GM18907 (cell line): Measurements from ENCODE around the gene PTPN14.
A peak's percentile ranks its signal among the peaks of the same experiment; 100 is the strongest.

Experiments
- ATAC-seq: cut with Tn5 transposase; IDR thresholded peaks from one replicate; pipeline ENCODE4 v1.9.1; 2021; ENCODE audit warnings: mild to moderate bottlenecking, moderate library complexity; ENCODE audit not compliant: unreplicated experiment

Gene PTPN14

DNA sequence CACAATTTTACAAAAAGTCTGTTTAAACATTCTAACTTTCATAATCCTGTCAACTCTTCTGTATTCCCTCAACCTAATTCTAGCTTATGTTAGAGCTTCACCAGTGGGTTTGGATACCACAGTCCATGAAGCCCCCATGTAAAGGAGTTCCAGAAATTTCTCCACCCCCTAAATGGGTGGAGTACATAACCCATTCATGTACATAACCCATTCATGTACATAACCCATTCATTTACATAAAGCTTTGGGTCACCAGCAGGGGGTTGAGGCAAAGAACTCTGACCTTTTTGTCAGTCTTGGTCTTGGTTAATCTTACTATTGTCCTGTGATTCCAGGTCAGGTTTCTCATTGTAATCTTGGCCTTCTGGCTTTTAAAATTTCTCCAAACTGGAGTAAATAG lies 208.9 kb downstream of the PTPN14 start:
- no peak for ATAC-seq

DNA sequence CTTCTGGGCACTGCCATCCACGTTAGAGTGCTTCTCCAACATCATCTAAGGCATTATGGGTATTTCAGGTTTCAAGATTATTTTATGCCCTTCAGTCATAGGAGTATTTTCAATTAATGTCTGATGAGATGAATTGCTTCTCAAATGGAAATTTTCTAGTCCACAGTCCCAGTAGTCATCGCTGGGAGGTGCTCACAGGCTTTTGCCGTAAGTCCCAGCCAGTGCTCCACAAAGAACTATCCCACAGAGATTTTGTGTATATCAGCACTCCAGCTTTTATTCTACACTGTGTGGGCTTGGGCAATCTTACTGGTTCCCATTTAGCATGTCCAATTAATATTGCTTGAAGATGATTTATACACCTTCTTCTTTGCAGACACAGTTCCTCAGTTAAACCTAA lies 209.5 kb downstream of the PTPN14 start:
- no peak for ATAC-seq

DNA sequence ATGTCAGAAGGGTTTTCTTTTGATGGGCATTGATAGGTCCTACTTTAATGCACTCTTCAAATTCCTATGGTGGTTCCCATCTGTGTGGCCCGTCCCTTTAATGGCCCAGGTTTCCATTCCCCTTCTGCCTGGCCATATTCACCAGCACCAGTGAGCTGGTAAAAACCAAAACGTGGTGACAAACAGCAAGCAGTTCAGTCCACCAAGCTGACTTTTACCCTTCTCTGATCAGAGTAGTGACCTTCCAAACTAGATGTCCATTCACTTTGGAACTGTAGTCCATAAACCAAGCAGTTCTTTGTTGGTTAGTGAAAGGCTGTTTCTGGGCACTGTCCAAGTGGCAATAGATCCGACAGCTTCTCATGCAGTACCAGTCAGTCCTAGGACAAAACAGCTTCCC lies 209.9 kb downstream of the PTPN14 start:
- ATAC-seq, result no peak

DNA sequence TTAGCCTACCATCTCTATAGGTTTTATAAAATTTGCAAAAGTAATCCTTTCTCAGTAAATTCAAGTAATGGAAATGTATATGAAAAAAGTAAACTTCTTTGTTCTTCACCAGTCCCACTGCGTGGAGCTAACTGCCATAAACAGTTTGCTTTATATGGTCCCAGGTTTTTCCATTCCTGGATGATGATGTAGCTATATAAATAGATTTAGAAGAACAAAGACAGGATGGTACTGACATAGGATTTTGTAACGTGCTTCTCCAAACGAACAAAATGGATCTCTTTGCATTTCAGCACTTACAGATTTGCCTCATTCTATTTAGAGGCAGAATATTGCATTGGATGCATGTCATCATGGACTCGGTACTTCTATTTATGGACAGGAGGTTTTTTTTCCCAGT lies 213.2 kb downstream of the PTPN14 start:
- ATAC-seq, result no peak

DNA sequence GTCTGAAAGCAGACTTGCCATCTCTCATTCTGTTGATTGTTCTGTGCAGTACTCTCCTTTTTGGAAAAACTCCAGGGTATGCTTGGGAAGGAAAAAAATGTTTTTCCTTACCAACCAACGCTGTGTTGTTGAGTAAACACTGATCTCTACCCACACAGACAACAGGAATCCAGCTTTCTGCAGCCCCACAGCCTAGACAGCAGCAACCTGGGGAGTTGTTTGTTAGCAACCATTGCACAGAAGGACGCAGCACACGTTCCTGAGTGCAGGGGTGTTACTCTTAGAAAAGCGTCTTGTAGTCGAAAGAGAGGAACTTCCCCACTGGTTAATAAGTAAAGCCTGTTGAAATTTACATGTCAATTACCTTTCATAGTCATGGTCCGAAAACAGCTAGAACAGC lies 213.9 kb downstream of the PTPN14 start:
- no peak for ATAC-seq

DNA sequence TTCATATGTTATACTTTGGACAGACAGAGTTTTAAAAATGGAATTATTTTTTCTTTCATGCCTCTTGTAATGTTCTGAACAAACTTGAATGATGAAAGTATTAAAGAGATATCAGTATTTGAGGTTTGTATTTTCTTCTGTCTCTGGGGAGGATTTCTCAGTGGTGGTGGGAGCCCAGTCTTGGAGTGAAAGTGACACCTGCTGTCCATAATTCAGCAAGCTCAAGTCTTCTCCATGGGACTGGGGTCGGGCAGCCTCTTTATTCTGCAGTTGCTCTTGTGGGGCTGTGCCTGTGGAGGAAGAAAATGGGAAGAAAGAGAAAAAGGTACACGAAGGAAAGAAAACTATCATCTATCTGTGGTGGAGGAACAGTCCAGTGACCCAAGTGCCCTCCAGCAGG lies 214.4 kb downstream of the PTPN14 start:
- no peak for ATAC-seq

DNA sequence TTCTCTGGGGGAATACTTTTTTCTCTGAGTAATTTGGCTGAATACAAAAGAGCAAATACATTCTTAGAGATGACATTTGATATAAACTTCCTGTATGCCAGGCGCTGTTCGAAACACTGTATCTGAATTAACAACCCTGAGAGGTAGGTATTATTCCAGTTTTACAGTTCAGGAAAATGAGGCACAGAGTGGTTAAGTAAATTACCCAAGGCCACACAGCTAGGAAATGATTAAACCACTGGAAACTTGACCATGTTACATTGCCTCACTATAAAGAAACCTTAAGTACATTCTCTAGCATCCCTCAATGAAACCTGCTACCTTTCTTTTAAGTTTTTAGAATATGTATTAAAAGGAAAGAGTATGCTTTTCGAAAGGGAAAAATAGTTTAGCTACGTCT lies 215.8 kb downstream of the PTPN14 start:
- no peak for ATAC-seq

DNA sequence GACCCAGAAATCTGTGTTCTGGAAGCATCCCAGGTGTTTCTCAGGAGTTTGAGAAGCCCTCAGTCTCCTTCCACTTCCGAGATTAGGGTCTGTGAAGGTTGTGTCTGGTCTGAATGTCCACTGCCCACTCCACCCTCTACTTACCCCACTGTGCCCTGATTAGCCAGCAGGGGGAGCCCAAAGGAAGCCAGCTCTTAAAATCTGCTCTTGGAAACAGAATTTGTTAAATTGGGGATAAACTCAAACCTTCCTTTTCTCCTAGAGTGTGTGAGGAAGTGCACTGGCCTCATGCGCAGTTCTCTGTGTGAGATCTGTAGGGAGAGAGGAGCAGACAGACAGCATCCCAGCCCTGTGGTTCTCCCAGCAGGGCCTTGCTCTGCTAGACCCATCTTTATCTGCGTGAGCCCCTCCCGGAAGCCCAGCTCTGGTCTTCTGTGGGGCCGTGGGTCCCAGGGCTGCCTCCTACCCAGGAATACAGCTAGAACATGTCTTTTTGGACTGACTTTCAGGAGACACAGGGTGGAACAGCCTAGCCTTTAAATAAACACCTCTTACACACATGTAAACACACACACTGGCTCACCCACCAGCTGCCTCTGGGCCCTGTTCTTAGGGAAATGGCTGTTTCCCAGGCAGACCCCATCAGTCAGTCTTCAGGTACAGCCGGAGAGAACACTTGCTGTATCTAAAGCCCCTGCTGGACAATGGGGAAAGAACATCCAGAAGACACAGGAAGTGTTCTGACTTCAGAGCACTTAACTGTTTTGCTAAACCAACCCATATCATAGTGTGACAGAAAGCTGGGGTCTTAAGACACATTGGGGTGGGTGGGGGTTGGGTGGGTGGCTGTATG lies 218.2 kb downstream of the PTPN14 start:
- no peak for ATAC-seq

DNA sequence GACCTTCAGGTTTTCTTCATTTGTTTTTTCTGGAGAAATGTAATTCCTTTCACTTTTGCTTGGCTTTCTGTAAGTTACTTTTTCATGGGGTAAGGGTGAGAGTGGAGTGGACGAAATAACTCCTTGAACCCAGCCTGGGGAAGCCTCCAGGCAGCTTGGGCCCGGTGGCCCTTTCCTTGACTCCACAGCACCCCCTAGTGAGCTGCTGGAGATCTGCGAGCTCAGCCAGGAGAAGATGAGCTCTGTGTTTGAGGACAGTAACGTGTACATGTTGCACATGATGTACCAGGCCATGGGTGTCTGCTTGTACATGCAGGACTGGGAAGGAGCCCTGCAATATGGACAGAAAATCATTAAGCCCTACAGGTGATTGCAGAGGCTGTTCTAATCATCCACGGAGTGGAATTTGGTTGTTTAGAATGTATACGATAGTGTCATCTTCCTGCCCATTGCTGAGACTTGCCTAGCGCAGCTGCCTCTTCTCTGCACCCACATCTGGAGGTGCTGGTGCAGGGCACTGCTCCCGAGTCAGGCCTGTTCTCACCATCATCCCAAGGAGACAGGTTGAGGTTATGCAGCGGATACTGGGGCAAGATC lies 219.5 kb downstream of the PTPN14 start:
- peak; percentile 46 for ATAC-seq

DNA sequence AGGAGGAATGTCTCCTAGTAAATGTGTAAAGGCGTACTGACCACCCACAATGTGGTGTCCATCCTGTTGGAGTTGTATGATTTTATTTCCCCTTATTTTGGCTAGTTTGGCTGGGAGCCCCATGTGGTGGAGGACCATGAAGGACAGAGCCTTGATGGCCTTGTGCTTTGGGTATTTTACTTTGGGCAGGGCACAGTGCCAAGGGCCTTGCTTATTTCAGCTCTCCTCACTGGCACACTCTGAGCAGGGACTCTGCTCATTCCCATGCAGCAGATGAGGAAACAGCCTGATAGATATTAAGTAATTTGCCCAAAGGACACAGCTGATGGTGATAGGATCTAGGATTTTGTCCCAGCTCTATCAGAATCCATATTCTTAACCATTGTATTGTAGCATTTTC lies 220.2 kb downstream of the PTPN14 start:
- ATAC-seq, result no peak

DNA sequence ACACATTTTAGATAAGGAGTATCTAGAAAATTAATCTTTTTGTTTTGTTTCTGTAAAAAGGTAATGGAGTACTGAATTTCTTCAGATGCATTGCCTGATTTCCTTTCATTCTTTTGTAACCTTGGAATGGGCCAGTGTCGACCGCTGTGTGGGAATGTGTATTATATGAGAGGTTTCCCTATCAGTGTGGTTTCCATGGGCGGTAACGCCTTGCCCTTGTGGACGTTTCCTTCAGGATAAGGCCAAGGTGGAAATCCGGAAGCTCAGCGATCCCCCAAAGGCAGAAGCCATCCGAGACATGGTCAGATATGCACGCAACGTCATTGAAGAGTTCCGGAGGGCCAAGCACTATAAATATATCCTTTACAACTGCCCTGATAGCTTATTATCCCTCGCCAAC lies 220.7 kb downstream of the PTPN14 start:
- ATAC-seq, result no peak

DNA sequence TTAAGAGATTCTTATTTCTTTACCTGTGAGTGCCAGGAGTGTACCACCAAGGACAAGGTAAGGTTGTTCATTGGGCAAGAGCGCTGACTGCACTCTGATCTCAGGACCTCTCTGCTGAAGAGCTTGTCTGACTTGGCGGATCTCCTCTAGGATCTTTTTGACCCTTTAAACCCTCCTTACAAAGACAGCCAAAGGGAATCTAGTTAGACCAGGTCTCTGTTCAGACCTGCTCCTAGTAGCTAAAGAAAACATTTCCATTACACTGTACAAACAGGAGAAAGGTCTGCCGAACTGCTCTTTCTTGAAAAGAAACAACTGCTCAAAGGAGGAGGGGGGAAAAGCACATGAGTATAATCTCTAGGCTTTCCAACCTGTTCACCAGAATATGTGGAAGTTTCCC lies 221.2 kb downstream of the PTPN14 start:
- no peak for ATAC-seq

DNA sequence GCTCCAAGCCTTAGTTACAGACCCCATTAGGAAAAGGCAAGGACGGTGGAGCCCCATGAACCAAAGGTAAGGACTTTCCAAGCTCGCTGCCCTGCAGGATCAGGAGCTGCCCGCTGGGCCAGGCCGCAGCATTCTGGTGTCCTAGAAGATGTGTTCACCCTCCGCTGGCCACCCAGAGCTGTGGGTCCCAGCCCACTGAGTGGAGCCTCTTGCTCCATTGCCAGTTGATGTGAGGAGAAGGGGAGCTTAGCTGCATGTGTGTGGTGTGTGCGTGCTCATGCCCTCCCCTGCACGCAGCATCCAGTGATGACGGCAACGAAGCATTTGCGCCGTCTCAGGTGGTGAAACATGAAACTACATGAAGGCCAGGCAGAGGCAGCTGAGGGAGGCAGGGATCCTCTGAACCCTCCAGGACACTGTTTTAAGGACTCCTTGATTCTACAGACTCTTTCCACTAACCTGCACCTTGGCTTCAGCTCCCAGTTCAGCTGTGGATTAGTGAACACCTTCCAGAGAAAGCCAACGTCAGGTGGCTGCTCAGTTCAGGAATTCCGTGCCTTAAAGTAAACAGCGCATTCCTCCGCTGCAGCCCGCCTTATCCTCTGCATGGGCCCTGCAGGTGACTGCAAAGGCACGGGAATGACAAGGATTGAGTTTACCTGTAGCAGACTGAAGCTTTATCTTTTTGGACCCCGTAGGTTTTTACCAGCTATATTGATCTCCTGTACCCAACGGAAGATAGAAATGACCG lies 221.8 kb downstream of the PTPN14 start:
- ATAC-seq, result no peak

DNA sequence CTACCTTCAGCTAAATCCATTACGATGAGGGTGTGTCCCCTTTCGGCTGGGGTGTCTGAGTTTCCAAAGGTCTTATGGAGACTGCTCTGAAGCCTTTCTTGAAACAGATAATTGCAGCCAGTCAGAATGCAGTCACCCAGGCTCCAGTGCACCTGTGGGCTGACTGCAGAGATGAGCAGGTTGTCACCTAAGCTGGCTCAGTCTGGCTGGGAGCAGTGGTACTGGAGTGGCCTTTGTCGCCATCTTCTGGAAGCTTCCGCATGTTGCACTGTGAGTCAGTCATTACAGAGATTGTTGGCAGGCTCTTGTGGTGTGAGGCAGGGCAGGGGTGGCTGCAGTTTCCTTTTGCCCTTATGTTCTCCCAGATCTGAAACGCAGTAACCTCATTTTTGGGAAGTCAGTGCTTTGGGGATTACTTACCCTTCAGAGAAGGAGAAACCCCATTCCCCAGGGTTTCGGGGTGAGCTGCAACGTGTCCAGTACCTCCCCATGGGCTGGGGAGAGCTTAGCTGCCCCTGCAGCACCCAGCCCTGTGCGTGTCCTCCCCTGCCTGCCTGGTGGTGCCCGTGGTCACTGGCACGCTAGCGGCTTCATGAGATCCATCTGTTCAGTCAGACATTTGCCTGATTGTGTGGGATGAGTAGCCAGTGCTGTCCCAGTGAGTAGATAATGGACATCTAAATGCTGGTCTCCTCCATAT lies 222.5 kb downstream of the PTPN14 start:
- ATAC-seq, result peak; percentile 91

DNA sequence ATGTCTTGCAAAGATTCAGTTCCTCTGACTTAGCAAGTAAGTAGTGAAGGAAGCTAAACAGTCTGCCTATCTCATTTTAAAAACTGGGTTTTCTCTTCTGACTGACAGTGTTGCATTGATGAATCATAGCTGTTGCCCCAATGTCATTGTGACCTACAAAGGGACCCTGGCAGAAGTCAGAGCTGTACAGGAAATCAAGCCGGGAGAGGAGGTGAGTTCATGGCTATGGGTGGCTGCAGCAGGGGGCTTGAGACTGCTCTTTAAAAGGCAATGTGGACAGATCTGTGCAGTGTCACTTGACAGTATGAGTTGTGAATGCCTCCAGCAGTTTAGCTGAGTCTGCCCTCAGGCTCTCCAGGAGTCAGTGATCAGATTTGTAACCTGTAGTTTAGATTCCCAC lies 223.9 kb downstream of the PTPN14 start:
- ATAC-seq, result no peak

DNA sequence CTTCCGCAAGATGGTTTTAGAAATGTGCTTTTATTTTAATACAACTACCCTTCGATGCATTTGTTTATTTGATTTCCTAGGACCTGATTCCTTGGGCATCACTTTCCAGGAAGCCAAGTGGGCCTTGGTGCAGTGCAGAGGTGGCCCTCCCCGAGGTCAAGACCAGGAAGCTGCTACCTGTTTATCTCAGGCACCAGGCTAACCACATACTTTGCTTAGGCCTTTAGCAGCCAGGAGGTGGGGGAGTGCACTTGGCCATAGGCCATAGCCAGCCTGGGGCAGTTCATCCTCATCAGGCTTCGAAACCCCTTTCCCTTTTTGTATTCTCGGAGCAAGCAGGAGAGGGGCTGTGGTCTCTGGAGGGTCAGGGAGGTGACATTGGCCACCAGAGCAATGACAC lies 225.0 kb downstream of the PTPN14 start:
- ATAC-seq, result peak; percentile 55

DNA sequence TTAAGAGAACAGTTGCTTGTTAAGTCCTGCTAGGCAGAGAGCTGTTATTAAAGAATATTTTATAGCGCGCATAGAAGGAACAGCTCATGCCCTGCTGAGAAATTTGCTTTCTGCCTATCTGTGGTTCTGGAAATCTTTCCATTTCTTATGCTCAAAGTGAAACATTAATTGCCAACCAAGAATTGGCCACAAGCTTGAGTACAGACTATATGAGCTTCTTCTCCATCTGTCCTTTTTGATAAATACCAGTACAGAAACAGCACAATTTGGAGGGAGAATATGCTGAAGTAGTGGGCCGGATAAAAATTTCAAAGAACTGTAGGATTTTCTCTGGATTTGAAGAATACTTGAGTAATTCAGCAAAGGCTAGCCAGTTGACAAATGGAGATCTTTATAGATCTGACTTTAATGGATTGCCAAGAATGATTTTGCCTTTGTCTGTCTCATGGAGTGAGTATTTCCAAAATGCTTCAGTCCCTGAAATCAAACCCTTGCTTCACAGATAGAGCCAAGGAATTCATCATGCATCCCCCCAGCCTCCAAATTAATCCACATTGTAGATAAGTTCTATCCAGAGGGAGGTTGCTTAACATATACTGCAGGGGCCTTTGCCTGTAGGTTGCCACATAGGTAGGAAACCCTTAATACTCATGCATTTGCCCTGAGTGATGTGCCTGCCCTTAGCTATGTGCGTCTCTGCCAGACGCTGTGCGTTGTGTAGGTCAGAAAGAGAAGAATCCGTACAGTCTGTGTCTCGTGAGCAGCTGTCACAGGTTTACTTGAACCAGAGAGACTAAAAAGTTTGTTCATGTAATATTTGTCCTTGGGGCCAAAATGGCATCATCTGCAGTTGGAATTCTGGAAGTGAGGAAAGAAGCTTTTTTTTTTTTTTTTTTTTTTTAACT lies 226.3 kb downstream of the PTPN14 start:
- ATAC-seq, result no peak

DNA sequence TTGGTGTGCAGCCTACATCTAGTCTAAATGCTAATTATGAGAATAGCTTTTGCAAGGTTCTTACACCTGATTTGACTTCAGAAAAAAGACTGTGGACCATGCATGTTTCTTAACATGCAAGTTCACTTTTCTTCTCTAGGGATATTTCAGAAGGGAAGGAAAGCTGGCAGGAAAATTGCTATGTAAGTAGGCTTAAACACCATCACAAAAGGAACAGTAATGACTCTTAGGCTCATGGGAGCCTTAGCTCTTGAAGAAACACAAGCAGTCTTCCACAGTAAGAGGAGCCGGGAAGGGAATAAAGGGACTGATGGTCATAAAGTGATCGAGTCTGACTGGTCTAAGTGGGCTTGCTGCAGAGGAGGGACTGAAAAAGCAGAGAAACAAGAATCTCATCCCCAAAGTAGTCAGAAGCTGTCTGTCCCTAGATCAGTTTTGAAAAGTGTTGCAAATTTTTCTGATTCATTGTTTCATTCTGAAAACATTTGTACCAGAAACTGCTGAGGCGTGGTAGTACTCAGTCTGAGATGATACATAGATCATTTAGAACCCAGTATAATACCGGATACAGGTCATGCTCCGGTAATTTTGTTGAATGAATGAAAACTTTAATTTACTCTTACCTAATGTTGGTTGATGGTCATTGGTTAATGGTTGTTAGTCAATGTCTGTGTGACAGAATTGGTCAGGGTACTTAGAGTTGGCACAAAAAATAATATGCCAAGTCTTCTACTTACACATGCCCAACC lies 229.5 kb downstream of the PTPN14 start:
- ATAC-seq, result peak; percentile 54

DNA sequence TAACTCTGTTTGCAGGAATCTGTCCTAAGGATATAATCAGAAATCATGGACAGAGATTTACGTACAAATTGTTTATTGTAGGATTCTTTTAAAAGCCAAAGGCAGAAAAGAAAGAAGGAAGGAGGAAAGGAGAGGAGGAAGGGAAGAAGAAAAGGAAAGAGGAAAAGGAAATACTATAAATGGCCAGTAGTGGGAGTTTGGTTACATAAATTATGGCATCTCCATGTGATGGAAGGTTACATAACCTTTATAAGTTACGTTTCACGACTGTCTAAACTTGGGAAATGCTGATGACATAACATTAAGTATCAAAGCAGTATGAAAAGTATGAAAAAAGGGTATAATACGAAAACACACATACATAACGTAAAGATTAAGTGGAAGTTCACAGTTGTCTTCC lies 231.5 kb downstream of the PTPN14 start:
- ATAC-seq, result no peak
